GM19025 (cell line): ENCODE data around the gene GBX2.

Experiments
- ATAC-seq: cut with Tn5 transposase; IDR thresholded peaks from one replicate; pipeline ENCODE4 v1.9.1; 2021; ENCODE audit warnings: mild to moderate bottlenecking, low read depth, moderate library complexity; ENCODE audit not compliant: unreplicated experiment

Gene GBX2

DNA sequence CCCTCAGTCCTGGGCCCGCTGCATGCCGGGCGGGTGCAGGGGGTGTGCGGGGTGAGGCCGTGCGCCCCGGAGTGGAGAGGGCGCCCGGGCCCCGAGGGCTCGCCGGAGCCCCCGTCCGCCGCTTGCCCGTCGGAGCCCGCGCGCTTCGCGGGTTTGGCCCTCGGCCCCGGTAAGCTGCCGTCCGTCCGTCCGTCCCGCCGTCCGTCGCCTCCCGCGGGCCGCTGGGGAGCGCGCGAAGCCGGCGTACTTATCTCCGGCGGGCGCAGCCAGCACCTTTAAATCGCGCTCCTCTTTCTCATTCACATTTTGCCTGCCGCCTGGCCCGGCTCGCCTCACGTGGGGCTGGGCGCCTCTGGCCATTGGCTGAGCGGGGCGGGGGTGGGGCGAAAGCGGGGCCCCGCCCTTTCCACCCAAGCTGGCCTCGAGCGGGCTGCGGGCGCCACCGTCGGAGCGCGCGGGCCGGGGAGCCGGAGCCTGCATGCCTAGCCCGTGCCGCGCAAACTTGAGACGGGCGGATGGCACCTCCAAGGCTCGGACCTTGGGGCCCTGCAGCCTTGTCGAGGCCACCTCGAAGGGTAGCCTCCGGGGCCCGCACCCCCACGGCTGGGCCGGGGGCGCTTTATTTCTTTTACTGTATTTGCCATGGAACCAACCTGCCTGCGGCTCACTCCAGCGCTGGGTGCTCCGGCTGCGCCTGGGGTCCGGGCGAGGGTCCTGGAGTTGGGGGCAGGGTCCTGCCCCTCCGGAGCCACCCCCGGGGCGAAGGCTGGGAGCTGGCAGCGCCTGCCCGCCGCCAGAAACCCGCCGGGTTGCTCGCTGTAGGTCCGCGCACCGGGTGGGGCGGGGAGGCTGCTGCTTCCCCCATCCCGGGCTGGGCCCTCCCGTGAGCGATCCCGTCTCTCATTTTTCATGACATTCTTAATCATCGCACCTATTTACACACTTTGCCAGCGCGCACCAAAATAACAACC is at the start of gene GBX2:
TSS of gene GBX2 (minus strand) at position 277 of the 971 bp plus-strand sequence. CDS start 415 bp downstream, outside the sequence.
- ATAC-seq = no peak

DNA sequence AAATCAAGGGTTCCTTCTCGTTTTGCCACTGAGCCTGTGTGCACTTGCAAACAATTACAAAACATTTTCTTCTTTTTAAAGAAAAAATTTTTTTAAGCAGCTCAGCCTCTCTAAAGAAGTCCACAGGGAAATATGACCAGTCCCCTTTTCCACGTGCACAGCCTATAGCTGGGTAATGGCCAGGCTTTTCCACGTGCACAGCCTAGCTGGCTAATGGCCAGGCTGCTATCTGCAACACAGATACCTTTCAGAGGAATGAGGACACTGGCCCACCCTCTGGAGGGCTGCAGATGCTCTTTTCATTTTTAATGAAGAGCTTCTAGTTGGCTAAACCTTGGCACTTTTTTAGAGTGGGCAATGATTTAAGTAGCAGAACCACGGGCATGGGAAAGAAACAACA is 49.7 kb upstream of the GBX2 start:
- no peak for ATAC-seq

DNA sequence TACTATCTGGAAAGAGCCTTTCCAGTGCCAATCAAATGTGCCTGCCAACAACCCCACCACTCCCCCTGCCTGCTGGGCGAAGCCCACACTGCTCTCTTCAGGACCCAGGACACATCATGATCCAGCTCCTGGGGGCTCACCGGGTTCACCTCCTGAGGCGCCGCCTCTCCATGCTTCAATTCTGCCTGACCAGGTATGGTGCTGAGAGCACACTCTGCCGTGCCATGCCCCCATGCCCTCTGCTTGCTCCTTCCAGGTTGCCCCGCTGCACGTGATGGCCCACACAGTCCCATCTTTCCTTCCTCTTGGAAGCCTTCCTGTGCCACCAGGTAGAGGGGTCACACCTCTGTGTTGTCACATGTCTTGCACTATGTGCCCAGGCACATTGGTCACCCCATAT is 48.5 kb upstream of the GBX2 start:
- ATAC-seq = no peak

DNA sequence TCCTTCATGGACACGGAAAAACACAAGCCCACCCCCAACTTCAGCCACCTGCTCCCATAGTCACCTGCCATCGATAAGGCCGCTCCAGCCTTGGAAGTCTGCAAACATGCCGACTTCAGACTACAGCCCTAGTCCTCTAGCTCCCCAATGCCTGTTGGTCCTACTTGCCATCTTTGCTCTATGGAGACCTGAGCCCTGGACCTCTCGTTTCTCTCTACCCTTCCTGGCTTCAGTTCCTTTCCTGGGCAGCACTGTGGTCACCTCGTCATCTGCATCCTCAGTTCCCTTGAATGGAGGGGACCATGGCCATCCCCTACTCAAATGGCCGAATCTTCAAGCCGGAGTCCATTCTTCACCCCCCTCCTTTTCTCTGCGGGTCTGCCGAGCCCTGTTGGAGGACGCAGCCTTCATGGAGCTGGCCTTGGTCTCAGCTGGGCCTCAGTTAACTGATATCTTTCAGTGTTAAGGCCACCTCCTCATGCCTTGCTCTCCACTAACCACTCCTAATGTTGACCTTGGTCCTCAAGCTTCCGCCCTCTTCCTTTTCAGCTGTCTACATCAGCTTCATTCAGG is 47.7 kb upstream of the GBX2 start:
- no peak for ATAC-seq

DNA sequence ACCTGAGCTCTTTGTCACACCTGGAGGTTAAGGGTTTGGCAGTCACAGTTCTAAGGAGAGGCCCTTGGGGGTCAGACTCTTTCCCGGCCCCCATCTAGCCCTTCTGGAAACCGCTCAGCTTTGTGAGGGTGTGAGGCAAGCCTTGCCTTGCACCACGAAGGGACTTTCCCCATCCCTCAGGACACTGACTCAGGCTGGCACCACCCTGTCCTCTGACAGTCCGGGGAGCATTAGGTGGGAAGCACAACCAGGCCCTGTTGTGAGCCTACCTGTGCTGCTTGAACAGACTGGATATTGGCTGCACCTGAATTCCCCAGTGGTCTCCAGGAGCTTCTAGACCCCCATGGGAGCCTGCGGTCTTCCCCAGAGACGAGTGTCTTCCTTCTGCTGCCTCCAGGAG is 47.0 kb upstream of the GBX2 start:
- ATAC-seq = no peak

DNA sequence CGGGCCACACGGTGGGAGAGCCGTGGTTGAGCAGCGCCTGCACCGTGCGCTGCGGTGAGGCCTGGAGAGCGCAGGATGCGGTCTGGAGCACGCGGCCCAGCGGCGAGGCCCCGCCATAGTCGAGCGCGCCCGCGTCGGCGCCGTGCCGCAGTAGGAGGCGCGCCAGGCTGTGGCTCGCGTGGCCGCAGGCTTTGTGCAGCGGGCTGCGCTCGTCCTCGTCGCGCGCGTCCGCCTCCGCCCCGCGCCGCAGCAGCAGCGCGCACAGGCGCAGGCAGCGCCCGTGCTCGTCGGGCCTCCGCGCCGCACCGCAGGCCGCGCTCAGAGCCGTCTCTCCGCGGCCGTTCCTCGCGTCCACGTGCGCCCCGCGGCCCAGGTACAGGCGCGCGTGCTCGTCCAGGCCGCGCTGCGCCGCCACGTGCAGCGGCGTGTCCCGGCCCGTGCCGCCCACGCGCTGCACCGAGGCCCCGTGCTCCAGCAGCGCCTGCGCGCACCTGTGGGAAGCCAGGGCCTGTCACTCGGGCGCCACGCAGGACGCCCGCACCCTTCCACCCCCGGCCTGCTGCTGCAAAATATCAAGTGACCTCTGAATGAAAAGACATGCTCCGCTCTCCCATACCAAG is 46.3 kb upstream of the GBX2 start:
- no peak for ATAC-seq

DNA sequence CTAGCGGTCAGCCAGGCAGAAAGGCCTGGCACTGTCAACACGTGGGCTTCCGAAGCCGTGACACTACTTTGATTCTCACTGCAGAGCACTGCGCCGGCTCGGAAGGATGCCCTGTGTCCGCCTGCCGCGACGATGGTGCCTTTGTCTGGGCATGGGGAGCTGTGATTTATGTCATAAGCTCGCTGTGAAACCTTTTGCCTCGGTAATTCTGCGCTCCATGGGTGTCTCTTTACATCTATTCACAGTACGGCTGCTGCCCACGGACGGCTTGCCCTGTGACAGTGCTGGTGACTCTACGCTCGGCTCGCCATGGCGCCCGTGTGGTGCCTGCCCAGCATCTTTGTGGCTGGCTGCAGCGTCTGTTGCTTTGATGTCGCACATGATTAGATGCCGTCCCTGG is 43.1 kb upstream of the GBX2 start:
- no peak for ATAC-seq

DNA sequence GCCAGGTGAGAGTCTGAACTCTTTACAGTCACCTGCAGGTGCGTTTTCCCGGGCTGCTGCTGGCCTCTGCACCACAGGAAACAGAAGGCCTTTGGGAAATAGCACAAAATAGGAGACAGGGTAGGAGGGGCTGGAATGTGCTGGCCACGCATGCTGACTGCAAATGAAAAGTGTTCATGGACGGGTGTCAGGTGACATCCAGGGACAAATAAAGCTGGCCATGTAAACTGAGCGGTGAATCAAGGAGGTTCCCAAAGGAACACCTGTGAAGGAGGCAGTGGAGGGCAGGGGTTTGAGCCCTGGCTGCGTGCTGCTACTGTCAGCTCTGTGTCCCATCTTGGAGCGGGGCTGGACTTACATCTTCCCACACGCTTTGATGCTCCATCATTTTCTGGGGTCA is 42.4 kb upstream of the GBX2 start:
- no peak for ATAC-seq

DNA sequence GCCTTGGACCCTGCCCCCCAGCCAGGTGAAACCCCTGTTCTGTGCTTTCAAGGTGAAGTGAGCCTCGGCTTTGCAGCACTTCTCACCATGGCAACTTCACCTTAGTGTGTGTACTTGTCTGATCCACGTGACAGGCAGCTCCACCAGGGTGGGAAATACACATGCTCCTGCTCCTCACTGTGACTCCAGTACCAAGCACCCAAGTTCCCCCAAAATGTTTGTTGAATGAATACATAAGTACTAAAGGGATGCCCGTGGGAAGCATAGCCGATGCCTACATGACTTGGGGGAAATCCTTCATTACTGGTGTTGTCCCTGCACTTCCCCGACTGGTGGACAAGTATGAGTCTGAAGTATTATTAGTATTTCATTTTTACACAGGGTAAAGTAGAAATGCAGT is 41.8 kb upstream of the GBX2 start:
- no peak for ATAC-seq

DNA sequence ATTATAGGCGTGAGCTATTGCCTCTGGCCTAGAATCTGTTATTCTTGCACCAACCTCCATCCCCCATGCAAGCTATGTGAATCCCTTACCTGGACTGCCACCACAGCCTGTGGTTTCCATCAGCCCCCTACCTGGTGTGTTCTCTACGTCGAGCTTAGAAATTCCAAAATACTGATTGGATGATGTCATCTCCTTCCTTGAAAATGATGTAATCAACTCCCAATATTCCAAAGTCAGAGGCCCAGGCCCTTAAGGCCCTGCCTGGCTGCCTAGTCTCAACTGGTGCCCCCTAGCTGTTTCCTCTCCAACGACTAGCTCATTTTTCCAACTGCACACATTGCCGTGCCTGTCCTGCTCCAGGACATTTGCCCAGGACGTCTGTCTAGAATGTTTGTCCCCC is 41.3 kb upstream of the GBX2 start:
- no peak for ATAC-seq

DNA sequence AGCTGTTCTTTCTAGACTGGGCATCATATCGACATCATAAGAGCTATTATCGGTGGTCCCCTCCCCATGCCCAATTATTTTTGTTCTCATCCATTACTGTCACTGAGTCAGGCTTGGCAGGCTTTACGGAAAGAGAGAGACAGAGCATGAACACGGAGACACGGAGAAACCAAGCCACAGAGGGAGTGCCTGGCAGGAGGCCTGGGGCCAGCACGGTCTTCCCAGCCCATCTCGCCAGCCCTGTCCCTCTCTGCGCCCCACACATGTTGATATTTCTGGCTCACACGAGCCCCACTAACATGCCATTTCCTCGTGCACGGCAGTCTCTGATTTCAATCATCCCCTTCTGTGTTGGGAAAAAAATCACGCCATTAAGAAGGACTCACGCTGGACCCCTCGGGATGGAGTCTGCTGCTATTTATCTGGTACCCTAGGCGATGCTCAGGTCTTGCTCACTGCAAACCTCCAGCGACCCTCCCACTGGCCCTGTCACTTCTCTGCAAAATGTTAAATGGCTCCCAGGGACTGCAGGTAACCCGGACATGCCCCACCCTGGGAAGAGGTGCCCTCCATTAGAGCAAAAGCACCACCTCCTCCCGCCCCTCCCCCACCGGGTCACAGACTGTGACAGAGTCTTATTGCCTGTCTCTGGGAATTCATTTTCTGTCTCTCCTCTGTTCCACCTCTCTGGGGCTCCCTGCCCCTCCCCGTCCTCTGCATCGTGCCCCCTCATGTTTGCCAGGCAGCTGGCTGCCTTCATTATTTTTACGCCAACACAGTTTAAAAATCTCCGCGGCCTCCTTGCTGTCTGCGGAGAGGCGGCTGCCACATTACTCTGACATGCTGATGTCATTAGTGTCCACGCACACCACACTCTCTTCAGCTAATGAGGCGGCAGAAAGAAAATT is 40.1 kb upstream of the GBX2 start:
- ATAC-seq = no peak

DNA sequence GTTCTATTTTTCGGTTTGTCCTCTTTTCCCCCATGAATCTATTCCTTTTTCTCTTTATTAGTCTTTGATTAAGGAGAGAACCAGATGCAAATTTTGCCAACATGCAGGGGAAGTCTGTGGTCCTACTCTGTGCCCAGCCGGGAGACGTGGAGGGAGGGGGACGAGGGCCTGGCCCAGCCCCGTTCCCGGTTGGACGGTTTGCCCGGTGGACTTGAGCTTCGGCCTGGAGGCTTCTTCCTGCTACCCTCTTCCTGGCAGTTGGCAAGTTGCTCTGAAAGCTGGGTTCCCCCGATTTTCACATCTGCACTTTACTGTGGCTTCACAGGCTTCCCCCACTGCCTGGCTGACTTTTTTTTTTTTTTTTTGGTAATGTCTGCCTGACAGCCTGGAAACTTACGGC is 39.3 kb upstream of the GBX2 start:
- no peak for ATAC-seq

DNA sequence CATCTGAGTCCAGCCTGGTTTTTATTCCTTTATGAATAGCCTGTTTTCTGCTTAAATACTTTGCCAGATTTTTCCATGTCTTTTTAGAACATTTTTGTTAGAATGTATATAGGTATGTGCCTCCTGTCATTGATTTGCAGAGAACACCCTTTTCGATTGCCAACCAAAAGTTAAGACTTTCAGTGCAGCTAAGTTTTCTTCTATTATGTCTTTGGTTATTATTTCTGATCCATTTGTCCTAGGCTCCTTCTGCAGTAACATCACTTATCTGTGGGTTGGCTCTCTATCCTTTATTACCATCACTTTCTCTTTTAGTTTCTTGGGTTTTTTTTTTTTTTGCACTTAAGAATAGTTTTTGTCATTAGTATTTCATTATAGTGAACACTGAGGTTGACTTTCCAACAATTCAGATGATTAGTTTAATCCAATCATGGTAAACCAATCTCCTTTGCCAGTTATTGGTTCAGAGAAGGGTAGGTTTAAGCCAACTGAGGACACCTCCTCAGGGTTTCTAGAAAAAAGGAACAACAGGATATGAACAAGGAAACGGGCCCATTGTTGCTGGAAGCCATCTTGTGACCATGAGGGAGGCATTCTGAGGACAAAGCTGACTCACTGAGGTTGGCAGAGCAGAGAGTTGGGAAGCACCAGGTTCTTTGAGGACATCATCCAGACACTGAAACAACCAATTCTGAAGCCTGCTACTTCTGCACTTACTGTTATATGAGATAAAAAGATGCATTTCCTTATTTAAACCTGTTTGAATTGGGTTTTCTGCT is 37.9 kb upstream of the GBX2 start:
- ATAC-seq = no peak

DNA sequence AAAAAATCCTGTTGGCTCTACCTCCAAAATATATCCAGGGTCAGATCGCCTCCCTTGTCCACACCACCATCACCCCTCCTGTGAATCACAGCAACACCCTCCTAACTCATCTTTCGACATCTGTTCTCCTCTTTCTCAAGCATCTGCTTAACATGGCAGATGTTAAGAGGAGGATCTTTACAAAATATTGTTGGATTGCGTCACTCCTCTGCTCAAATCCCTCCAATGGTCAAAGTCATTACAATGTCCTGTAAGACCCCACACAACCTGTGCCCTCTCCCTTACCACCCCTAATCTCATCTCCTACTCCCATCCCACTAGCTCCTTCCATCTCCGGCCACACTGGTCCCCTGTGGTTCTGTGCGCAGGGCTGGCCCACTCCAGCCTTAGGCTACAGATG is 36.8 kb upstream of the GBX2 start:
- ATAC-seq = no peak

DNA sequence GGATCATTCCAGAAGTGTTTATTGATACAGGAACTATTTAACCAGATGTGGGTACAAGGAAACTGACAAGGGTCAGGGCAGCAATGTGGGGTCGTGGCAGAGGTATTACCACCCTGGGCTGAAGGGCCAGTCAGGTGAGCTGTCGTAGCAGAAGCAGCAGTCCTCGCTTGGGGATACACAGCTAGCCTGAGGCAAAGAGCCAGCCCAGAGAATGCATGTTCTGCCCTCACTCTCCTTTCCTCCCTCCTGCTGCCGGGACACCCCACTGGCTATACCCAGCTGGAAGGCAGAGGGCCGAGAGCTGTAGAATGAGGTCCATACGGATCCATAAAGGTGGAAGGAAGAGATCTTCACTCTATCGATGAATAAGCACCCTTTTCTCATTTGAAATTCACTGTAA is 32.2 kb upstream of the GBX2 start:
- no peak for ATAC-seq

DNA sequence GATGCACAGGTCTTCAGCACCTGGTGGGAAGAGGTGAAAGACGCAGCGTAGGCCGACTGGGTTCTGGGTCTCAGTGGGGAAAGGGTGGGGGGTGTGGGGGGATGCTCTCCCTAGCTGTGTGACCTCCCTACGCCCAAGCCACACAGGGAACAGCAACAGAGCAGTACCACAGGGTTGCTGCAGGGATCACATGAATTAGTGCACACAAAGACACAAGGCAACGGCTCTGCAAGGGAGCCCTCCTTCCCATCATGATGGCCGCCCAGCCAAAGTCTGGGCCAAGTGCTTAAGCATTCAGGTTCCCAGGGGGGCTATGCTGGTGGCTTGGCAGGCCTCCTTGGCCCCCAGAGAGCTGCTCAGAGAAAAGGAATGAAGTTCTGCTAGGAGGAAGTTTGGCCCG is 28.2 kb upstream of the GBX2 start:
- ATAC-seq = no peak

DNA sequence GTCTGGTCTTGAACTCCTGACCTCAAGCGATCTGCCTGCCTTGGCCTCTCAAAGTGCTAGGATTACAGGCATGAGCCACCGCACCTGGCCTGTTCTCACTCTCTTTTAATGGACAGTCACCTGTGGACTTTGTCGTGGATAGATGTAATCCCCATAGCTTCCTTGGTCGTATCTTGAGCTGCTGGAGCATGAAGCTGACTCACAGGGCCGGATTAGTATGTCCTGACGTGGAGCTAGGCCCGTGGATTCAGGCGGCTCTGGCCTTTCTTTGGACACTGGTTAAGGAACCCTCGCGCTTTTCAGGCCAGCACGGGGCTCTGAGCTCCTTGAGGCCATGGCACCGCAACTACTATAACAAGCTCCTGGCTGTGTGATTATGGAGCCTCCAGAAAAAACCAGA is 27.5 kb upstream of the GBX2 start:
- no peak for ATAC-seq

DNA sequence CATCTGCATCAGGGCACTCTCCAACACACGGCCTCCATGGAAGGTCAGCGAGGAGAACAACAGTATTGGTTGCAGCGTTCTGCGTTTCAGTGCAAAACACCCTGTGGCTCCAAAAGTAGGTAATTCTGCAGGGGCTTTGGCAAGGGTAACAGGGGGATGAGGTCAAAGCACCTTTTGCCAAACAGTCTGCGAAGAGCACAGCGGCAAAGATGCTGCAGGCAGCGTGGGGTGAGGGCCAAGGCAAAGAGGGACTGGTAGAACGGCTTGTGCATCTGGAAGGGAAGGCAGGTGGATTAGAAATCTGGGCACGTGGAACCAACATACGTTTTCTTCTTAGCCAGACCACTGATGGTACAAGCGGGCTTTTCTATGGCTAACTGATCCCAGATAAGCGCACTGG is 26.6 kb upstream of the GBX2 start:
- no peak for ATAC-seq

DNA sequence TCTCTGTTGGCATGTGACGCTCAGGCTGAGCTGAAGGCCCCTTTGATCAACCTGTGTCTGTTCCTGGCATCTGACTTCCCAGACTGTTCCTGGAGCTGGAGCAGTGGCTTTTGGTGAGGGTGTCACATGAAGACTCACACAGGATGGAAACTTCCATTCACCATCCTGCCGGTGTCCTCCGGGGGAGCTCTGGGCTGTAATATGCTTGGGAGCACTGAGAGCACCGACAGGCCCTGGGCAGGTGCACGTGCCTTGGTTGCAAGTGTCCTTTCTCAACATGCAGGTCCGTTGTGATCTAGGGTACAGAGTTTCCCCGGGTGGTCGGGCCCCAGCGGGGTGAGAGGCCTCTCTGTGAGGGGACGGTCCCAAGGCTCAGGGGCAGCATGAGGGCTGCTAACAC is 24.8 kb upstream of the GBX2 start:
- ATAC-seq = no peak

DNA sequence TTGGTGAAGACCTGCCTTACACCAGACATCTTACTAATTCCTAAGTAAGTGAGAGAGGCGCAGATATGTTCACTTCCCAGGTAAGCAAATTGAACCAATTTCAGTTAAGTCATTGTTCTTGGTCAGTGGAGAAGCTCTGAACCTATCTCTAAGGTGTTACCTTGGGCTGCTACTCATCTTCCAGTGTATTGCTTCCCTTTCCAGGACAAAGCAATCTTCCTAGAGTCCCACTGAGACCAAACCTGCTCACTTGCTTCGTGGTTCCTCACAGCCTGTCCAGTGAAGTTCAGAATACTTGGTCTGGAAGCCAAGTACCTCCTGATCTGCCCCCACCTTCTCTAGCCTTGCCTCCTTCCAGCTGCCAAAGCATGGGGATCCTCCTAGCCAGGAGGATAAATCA is 22.5 kb upstream of the GBX2 start:
- no peak for ATAC-seq
